GM19397 (cell line): ENCODE data around the gene GNG13.
"Not testable (repeated sequence)": the region's sequence is repeated elsewhere in the genome, so short reads cannot be mapped to it uniquely, and the experiment has no call there.

ENCODE experiments used
- ATAC-seq: cut with Tn5 transposase; IDR thresholded peaks from one replicate; pipeline ENCODE4 v1.9.1; 2021; ENCODE audit warnings: mild to moderate bottlenecking, moderate library complexity; ENCODE audit not compliant: unreplicated experiment

Gene GNG13

DNA sequence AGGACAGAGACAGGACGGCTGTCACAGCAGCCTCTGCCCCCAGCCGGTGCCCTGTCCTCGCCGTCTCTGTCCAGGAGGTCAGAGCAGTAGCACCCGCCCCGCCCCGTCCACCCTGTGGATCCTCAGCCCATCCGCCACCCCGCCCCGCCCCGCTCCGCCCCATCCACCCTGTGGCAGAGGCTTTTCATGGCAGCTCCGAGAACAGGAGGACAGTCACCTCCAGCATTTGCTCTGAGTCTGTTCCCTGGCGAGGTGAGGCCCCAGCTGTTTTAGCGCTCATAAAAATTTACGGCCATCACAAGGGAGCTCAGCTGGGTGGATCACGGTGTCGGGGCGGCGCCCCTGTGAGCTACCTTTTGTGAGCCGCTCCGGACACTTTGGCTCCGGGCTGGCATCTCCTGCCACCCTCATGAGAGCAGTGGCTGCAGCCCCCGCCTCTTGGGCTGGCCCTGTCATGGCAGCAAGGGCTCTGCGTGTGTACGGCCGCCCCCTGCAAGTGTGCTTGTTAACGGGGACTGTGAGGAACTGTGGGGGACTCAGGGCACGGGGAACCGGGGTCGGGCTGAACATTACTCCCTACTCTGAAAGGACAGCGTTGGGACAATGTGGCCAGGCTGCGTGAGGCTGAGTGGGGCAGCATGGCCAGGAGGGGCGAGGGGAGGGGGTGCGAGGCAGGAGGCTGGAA, 32.3 kb upstream of the GNG13 start:
- no peak for ATAC-seq

DNA sequence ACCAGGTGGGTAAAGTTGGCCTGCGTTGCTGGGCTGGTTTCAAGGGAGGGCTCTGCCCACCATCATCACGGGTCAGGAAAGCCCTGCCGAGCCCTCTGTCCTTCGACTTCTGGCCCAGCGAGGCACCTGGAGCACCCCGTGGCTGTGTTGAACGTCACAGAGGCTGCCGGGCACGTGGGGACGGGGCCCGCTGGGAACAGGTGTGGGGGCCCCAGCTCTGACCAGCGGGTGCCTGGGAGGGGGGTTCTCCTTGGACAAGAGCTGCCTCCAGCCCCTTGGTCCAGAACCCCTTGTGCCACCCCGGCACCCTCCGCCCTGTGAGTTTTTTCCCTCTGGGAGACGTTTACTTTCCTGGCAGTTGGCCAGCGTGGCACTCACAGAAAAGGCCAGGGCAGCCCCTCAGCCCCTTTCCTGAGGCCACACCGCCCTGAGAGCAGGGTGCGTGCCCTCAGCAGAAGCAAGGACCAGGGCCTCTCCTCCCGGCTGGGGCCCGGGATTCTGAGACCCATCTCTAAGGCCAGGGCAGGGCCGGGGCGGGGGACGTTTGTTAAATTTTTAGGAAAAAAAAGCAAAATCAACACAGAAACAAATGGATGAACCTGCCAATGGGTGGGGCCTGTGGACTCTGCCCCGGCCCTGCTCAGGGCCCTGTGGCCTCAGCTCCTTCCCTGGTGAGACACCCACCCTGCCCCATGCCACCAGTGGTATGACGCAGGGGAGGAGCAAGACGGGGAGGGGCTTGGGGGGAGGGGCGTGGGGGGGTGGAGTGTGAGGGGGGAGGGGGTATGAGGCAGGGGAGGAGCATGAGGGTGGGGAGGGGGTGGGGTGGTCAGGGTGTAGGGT, 31.3 kb upstream of the GNG13 start:
- no peak for ATAC-seq

DNA sequence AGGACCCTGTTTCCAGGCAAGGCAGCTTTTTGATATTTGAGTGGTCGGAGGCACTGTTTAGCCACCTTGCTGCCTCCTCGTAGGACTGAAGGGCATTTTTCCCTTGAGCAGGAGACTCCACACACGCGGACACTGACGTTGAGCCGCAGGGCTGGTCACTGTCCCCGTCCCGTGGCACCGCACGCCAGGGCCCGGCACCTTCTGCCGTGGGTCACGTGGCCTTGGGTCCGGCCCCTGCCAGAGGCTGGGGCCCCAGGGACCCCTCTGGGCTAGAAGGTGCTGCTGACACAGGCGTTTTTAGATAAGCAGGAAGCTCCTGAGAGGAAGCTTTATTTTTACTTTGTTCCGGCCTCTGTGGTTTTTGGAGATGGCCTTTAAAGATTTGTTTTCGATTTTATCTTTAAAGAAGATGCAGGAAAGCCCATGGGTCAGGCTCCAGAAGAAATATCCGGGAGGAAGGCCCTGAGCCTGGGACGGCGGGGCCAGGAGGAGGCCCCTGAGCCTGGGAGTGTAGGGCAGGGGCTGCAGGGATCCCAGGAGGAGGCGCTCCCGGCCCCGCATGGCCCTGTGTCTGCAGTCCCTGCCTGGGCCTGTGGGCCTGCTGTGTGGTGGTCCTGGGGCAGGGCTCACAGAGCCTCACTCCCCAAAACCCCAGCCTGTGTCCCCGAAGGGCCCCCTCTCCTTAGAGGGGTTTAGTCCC, 30.5 kb upstream of the GNG13 start:
- ATAC-seq: no peak

DNA sequence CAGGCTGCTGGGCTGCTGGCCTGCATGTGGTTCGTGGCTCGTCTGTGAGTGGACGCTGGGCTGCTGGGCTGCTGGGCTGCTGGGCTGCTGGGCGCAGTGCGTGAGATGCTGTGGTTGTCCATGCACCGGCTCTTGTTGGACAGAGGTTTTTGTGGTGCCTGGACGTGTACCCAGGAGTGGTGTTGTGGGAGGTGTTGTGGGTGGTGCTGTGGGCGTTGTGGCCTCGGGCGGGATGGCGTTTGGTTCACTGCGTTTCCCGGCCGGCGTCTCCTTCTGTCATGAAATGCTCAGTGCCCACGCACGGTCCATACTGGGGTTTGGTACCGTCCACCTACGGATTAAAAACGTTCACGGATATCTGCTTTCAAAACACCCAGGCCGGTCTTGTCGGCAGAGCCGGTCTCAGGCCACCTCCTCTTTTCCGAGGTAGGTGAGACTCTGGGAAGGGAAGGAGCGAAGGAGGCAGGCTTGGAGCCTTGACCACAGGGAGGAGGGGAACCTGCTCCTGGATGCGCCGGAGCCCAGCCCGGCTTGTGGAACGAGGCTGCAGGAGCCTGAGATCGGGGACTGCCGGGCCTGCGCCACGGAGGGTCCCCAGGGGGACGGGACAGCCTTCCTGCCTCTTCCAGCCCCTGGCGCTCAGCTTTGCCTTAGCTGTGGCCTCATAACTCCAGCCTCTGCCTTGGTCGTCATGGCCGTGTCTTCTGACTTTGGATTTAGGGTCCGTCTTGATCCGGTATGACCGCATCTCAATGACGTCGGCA, 29.8 kb upstream of the GNG13 start:
- ATAC-seq: no peak

DNA sequence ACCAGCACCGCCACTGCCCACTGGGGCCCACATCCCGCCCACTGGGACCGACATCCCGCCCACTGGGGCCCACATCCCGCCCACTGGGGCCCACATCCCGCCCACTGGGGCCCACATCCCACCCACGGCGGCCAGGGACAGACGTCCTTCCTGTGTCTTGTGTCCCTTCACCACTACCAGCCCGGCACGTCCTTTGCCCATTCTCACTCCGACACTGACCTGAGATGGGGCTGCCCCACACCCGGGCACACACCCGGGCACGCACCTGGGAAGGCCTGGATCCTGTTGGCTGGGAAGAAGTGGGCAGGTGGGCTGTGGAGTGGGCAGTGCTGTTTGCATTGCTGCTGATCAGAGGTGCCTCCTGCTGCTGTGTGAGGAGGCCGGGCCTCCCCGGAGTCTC, 28.4 kb upstream of the GNG13 start:
- no peak for ATAC-seq

DNA sequence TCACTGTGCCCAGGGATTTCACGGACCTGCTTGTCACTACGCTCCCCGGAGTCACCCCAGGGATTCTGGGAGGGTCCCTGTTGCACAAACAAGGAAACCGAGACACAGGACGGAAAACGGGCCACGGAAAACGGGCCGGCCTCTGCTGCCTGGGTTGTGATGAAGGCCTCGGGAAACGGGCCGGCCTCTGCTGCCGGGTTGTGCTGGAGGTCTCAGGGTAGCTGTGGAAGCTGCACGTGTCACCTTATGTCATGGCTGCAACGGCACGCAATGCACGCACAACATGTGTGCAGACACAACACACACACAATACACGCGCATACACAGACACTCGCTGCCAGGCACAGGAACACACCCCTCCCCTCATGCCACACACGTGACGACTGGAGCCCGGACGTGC, 27.0 kb upstream of the GNG13 start:
- no peak for ATAC-seq

DNA sequence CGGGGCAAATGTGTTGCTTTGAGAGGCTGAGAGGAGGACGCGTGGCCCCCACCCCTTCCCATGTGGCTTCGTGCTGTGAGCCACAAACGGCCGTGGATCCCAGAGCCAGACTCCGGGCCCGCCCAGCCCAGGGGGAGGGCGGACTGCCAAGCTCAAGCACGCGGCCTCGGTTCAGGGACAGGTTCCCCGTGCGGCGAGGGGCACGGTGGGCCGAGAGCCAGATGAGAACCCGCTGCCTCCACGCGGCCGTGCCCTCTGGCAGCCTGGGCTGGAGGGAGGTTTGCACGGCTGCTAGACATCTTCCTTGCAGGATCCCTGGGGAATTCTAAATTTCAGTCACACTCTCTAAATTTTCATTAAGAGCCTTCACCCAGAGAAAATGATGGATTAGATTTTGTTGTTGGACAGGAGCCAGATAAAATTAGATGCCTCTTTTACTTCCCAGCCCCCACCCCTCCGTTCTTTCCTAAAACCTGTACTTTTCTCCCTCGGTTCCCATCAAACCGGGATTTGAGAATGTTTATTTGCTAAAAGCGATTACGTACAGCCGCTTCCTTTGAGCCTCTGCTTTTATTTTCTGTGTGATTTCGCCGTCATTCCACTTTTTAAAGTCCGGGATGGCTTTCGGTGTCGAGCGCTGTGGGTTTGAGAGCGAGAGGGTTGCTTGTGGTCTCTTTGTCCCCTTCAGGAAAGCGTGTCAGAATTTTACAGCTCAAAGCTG, 25.0 kb upstream of the GNG13 start:
- ATAC-seq: no peak

DNA sequence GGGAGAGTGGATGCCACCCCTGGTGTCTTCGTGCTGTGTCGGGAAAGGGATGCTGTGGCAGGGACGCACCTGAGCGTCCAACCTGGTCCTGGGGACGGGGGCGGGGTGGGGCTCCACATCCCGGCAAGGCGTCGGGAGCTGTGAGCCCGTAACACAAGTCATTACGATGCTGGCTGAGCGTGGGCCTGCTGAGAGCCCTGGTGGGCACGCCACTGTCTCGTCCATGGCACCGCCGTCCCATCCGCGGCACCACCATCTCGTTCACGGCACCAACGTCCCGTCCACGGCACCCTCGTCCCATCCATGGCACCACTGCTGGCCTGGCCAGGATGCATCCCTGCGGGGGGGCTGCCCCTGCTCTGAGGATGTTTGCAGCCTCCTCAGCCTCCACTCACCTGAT, 24.1 kb upstream of the GNG13 start:
- no peak for ATAC-seq

DNA sequence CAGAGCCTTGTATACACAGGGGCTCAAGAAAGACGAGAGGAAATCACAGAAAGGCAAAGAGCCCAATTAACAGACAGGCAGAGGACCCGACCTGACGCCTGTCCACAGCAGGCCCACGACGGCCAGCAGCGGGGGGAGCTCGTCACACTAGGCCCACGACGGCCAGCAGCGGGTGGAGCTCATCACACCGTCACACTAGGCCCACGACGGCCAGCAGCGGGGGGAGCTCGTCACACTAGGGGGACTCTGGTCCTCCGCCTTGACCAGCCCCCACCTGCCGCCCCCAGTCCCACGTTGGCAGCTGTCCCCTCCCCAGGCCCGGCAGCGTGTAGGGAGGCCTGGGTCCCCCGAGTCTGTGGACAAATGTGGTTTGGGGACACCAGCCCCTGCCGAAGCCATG, 23.7 kb upstream of the GNG13 start:
- ATAC-seq: no peak

DNA sequence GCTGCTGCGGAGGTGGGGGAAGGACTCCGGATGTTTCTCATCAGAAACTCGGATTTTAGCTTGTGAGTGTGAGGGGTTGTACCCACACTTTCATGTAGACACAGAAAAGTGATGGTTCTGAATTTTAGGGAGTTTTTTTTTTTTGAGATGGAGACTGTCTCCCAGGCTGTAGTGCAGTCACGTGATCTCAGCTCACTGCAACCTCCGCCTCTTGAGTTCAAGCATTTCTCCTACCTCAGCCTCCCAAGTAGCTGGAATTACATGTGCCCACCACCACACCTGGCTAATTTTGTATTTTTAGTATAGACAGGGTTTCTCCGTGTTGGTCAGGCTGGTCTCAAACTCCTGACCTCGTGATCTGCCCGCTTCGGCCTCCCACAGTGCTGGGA, 22.4 kb upstream of the GNG13 start:
- no peak for ATAC-seq

DNA sequence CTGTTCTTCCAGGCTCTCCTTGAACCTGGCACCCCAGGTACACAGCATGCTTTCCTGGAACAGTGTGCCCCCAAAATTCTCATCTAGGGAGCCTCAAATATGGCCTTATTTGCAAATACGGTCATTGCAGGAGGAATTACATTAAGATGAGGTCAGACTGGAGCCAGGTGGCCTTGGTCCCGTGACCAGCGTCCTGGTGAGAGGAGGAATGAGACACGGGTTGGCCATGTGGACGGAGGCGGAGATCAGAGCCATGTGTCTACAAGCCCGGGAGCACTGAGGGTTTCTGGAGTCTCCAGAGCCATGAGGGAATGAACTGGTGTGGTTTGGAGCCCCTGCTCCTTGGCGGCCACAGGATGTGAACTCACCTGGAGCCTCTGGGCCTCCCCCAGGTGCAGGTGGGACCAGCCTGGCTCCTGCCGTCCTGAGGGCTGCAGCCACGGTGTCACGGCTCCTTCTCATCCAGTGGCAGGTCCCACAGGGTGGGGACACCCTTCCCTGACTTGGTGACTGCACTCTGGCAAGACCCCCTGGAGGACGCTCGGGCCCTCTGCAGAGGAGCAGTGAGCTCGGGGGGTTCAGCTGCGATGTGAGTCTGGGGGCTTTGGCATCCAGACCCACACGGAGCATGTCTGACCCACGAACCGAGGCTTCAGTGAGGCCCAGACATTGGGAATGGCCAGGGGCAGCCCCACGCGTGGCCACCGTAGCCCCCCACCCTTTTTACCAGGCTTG, 21.8 kb upstream of the GNG13 start:
- no peak for ATAC-seq

DNA sequence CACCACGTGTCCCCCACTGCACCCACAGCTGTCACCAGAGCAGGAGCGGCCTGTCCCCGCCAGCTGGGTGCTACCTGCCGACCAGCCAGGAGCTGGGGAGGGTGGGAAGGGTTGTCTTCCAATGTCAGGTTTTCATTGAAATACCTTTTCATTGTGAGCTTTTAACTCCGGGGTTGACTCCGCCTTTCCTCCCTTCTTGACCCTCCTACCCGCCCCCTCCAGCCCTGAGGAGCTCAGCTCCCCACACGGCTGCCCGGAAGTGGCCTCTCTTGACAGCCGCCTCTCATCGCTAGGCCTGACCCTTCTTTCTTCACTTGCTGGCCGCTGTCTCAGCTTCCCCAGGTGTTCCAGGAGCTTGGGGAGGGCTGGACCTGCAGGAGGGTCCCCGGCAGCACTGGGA, 21.2 kb upstream of the GNG13 start:
- ATAC-seq: no peak

DNA sequence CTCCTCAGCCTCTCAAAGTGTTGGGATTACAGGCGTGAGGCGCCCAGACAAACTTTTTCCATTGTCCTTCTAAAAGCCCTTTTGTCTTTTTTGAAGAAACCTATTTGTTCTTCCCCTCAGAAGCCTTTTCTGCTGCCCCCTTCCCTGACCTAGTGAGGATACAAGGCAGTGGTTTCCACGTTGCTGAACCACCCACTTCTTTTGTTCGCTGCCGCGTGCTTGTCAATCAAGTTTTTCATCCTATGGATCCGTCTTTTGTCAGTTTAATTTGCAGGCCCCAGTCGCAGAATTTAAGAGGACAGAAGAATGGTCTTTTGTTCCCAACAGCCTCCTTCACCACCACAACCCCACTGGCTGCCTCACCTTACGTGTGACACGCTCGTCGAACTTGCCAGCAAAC, 20.2 kb upstream of the GNG13 start:
- no peak for ATAC-seq

DNA sequence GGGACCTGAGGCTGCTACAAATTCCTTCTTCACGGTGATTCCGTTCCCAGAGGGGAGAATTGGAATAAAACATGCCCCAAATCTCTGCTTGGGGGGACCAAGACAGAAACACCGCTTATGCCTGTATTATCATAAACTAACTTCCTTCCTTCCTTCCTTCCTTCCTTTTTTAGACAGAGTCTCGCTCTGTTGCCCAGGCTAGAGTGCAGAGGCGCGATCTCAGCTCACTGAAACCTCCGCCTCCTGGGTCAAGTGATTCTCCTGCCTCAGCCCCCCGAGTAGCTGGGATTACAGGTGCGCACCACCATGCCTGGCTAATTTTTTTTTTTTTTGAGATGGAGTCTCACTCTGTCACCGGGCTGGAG, 19.5 kb upstream of the GNG13 start:
- not testable (repeated sequence) for ATAC-seq

DNA sequence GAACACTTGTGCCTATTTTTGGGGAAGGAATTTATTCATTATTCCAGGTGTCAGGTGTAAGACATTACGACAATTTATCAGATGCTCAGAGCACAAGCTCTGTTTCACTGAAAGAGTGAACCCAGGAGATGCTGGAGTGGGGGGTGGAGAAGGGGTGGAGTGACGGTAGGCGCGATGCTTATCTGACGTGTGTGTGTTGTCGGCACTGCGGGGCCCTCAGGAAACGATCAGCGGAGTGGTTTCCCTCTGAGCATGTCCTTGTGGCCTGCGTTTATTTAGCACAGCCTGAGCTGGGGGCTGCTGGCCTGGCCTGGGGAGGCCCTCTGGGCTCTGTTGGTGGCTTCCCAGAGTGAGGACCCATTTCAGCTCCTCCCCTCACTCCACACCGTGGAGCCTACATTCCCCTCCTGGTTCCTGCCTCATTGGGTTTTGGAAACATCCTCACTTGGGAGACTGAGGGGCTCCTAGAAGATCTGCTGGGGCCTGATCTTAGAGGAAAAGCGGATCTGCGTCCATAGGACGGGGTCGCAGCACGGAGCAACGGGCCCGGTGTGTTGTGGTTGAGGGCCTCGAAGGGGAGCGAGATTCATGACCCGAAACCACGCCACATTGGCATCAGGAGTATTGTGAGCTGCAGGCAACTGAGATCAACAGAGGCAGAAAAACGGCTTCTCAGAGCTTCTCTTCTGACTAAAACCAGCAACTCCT, 19.0 kb upstream of the GNG13 start:
- no peak for ATAC-seq

DNA sequence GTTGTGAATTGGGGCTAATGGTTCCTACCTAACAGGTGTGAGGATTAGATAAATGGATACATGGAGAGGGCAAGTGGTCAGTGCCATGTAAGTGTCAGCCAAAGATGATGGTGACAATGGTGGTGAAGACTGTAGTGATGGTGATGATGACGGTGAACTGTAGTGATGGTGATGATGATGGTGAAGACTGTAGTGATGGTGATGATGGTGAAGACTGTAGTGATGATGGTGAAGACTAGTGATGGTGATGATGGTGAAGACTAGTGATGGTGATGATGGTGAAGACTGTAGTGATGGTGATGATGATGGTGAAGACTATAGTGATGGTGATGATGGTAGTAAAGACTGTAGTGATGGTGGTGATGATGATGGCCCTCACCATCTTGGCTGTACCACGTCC, 18.1 kb upstream of the GNG13 start:
- no peak for ATAC-seq

DNA sequence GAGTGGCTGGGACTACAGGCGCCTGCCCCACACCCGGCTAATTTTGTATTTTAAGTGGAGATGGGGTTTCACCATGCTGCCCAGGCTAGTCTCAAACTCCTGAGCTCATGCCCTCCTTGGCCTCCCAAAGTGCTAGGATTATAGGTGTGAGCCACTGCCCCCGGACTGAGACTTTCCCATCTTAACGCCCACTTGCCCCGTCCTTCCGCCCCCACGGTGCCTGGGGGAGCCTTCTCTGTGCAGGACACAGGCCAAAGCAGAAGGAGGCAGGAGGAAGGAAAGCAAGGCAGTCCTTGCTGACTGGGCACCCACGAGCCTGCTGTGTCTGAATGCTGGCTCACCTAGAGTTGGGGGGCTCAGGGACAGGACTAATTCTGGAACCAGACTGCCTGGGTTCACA, 17.6 kb upstream of the GNG13 start:
- ATAC-seq: no peak

DNA sequence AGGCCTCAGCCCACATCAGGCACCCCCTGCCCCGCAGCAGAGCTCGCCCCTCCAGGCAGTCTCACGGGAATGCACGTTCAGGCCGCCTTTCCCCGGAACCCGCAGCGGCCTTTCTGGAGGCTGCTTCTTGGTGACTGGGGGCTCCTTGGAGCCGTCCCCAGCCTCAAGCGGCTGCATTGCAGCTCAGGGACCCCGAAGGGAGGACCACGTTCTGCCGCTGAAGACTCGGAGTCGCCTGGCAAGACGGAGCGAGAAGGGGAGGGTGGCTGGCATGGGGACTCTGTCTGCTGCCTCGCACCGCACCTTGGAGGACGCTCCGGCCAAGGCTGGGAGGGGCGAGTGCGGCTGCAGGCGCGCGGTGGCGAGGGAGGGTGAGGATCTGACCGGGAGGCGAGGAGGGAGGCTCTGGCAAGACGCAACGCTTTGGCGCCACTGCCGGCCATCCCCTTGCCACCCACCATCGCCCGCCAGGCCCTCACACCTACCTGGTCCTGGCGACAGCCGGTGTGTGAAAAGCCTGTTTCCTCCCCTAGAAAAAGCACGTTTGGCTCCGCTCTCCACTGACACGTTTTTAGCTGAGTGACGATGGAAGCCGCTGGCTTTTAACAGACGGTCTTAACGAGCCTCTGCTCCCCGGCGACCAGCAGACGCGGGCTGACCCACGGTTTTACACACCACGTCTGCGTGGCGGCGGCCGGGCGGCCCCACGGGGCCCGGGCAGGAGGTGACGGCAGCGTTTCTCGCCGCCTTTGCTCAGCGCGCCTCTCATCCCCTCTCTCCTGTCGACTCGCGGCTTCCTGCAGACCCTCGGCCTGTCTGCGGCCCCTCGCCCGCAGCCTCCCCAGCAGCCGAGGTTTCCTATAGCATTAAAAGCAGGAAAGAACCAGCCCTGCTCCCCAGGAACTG, 16.7 kb upstream of the GNG13 start:
- ATAC-seq: no peak
